Mononuclear cell (primary cell): ENCODE measurements around the gene MYO7B. TPM values are rescaled to one million over a fixed set of nuclear protein-coding genes. Genes with fewer than 3 reads are reported as not detected.

Experiments
- H3K27me3 ChIP-seq: 2 replicates; pipeline ENCODE4 v1.6.0; 2011; ENCODE audit warnings: low read length, control low read depth; ENCODE audit not compliant: insufficient read depth
- H3K4me1 ChIP-seq: 2 replicates; pipeline ENCODE4 v1.5.1; 2011; ENCODE audit warnings: mild to moderate bottlenecking, low read length, control low read depth; ENCODE audit not compliant: insufficient read depth
- H3K4me3 ChIP-seq: 2 replicates; pipeline ENCODE4 v1.5.1; 2011; ENCODE audit warnings: mild to moderate bottlenecking, low read length, moderate library complexity
- H3K9me3 ChIP-seq: 2 replicates; pipeline ENCODE4 v1.5.1; 2011; ENCODE audit warnings: low read depth, mild to moderate bottlenecking, control low read depth, low read length
- total RNA-seq: library from RNA; depleted of rRNA; stranded (reverse); fragments of >200 nt; gene quantifications from one replicate; pipeline ENCODE4 v1.2.3, GENCODE V29; 2012

MYO7B gene
- total RNA-seq, 1 donor: 1.0 TPM

- H3K4me1 ChIP-seq: no peaks in the 10 kb centered on the region
Measured at GRCh38 chr2:127608061-127609030, 72.9 kb downstream of the MYO7B start.

GRCh38 chr2:127609031-127609751, 73.7 kb downstream of the MYO7B start:
- no peak overlapping the region for H3K4me3 ChIP-seq
- peaks cover 6% of the 10 kb centered on the region for H3K9me3 ChIP-seq
- no peaks in the 10 kb centered on the region for H3K27me3 ChIP-seq
- H3K4me1 ChIP-seq: no peaks in the 10 kb centered on the region

More at GRCh38 chr2:127608061-127609030, 72.9 kb downstream of the MYO7B start:
- Histone ChIP-seq H3K4me3 (no peak overlapping the region), H3K27me3 (no peaks in the 10 kb centered on the region), H3K9me3 (peaks cover 3% of the 10 kb centered on the region)

GRCh38 chr2:127609818-127610217, 74.3 kb downstream of the MYO7B start:
- no peaks in the 10 kb centered on the region for H3K4me1 ChIP-seq
- H3K4me3 ChIP-seq: no peak overlapping the region
- H3K27me3 ChIP-seq: no peaks in the 10 kb centered on the region
- H3K9me3 ChIP-seq: peaks cover 6% of the 10 kb centered on the region

GRCh38 chr2:127610561-127610960, 75.1 kb downstream of the MYO7B start:
- Histone ChIP-seq H3K4me1 (no peaks in the 10 kb centered on the region), H3K4me3 (no peak overlapping the region), H3K9me3 (peaks cover 6% of the 10 kb centered on the region), H3K27me3 (no peaks in the 10 kb centered on the region)

GRCh38 chr2:127611076-127611925, 75.8 kb downstream of the MYO7B start:
- no peaks in the 10 kb centered on the region for H3K27me3 ChIP-seq
- H3K9me3 ChIP-seq: peaks cover 6% of the 10 kb centered on the region
- no peaks in the 10 kb centered on the region for H3K4me1 ChIP-seq
- H3K4me3 ChIP-seq: no peak overlapping the region

- Histone ChIP-seq H3K4me3 (no peak overlapping the region), H3K27me3 (no peaks in the 10 kb centered on the region), H3K9me3 (peaks cover 6% of the 10 kb centered on the region), H3K4me1 (no peaks in the 10 kb centered on the region)
Measured at GRCh38 chr2:127612111-127612822, 76.8 kb downstream of the MYO7B start.

GRCh38 chr2:127614246-127614645, 78.8 kb downstream of the MYO7B start:
- no peak overlapping the region for H3K4me3 ChIP-seq
- no peaks in the 10 kb centered on the region for H3K27me3 ChIP-seq
- no peaks in the 10 kb centered on the region for H3K4me1 ChIP-seq
- H3K9me3 ChIP-seq: peaks cover 6% of the 10 kb centered on the region

- Histone ChIP-seq H3K27me3 (no peaks in the 10 kb centered on the region), H3K9me3 (peaks cover 6% of the 10 kb centered on the region), H3K4me3 (no peak overlapping the region), H3K4me1 (no peaks in the 10 kb centered on the region)
Measured at GRCh38 chr2:127614731-127615130, 79.2 kb downstream of the MYO7B start.

GRCh38 chr2:127615511-127616166, 80.2 kb downstream of the MYO7B start:
- Histone ChIP-seq H3K27me3 (no peaks in the 10 kb centered on the region), H3K4me1 (no peaks in the 10 kb centered on the region)

GRCh38 chr2:127618551-127619202, 83.2 kb downstream of the MYO7B start:
- no peak overlapping the region for H3K4me3 ChIP-seq
- no peaks in the 10 kb centered on the region for H3K4me1 ChIP-seq
- H3K27me3 ChIP-seq: no peaks in the 10 kb centered on the region
- no peaks in the 10 kb centered on the region for H3K9me3 ChIP-seq

More at GRCh38 chr2:127615511-127616166, 80.2 kb downstream of the MYO7B start:
- H3K4me3 ChIP-seq: no peak overlapping the region
- peaks cover 6% of the 10 kb centered on the region for H3K9me3 ChIP-seq

GRCh38 chr2:127619203-127619590, 83.7 kb downstream of the MYO7B start:
- Histone ChIP-seq H3K9me3 (no peaks in the 10 kb centered on the region), H3K4me3 (no peak overlapping the region), H3K4me1 (no peaks in the 10 kb centered on the region), H3K27me3 (no peaks in the 10 kb centered on the region)

- Histone ChIP-seq H3K27me3 (no peaks in the 10 kb centered on the region), H3K4me3 (no peak overlapping the region), H3K4me1 (no peaks in the 10 kb centered on the region), H3K9me3 (no peaks in the 10 kb centered on the region)
Measured at GRCh38 chr2:127619877-127620705, 84.6 kb downstream of the MYO7B start.

GRCh38 chr2:127620866-127621265, 85.4 kb downstream of the MYO7B start:
- no peaks in the 10 kb centered on the region for H3K9me3 ChIP-seq
- no peaks in the 10 kb centered on the region for H3K27me3 ChIP-seq
- H3K4me1 ChIP-seq: no peaks in the 10 kb centered on the region
- H3K4me3 ChIP-seq: no peak overlapping the region
